GM18873 (cell line): ENCODE results near the gene USP46.

Experiments
- ATAC-seq: cut with Tn5 transposase; IDR thresholded peaks from one replicate; pipeline ENCODE4 v1.9.1; 2021; ENCODE audit warnings: mild to moderate bottlenecking, moderate library complexity, moderate number of reproducible peaks; ENCODE audit not compliant: unreplicated experiment, low FRiP score

Gene USP46

GRCh38 chr4:52622564-52622963 lies 36.5 kb downstream of the USP46 start:
- ATAC-seq = no peak

- ATAC-seq = no peak
Observed at GRCh38 chr4:52621567-52621966, 37.5 kb downstream of the USP46 start.

GRCh38 chr4:52619591-52619931 lies 39.5 kb downstream of the USP46 start:
- no peak for ATAC-seq

- ATAC-seq = no peak
Observed at GRCh38 chr4:52618795-52619590, 40.1 kb downstream of the USP46 start.

GRCh38 chr4:52617336-52618020 lies 41.6 kb downstream of the USP46 start:
- no peak for ATAC-seq

GRCh38 chr4:52614241-52614640 lies 44.9 kb downstream of the USP46 start:
- ATAC-seq = no peak

- no peak for ATAC-seq
Observed at GRCh38 chr4:52612341-52612740, 46.8 kb downstream of the USP46 start.

GRCh38 chr4:52611030-52611555 lies 48.0 kb downstream of the USP46 start:
- no peak for ATAC-seq

GRCh38 chr4:52606726-52607125 lies 52.4 kb downstream of the USP46 start:
- ATAC-seq = no peak

GRCh38 chr4:52606040-52606439 lies 53.1 kb downstream of the USP46 start:
- no peak for ATAC-seq

- no peak for ATAC-seq
Observed at GRCh38 chr4:52604215-52604614, 54.9 kb downstream of the USP46 start.

GRCh38 chr4:52600275-52600674 lies 58.8 kb downstream of the USP46 start:
- no peak for ATAC-seq

GRCh38 chr4:52595001-52595400 lies 64.1 kb downstream of the USP46 start:
- ATAC-seq = no peak

GRCh38 chr4:52592287-52592686 lies 66.8 kb downstream of the USP46 start:
- no peak for ATAC-seq

GRCh38 chr4:52588771-52589591 lies 70.1 kb downstream of the USP46 start:
- no peak for ATAC-seq

- ATAC-seq = no peak
Observed at GRCh38 chr4:52588097-52588496, 71.0 kb downstream of the USP46 start.

- no peak for ATAC-seq
Observed at GRCh38 chr4:52586069-52586468, 73.0 kb downstream of the USP46 start.

- ATAC-seq = no peak
Observed at GRCh38 chr4:52585379-52585778, 73.7 kb downstream of the USP46 start.

GRCh38 chr4:52579602-52580272 lies 79.4 kb downstream of the USP46 start:
- ATAC-seq = no peak

GRCh38 chr4:52578951-52579350 lies 80.2 kb downstream of the USP46 start:
- no peak for ATAC-seq

- ATAC-seq = no peak
Observed at GRCh38 chr4:52577624-52577962, 81.5 kb downstream of the USP46 start.
